ENCODE measurements around the gene TMEM53.

GRCh38 chr1:44644806-44645205 lies 29.5 kb downstream of the TMEM53 start:
- TF ChIP-seq BHLHE40 (IDR thresholded peaks at IDR 0.05; ENCODE audit: borderline replicate concordance) (no peak), SUZ12 (IDR thresholded peaks at IDR 0.05) (no peak), FOXK2 (IDR thresholded peaks at IDR 0.05) (no peak), SP1 (IDR thresholded peaks at IDR 0.05) (no peak), ZNF384 (IDR thresholded peaks at IDR 0.05) (no peak), PKNOX1 (IDR thresholded peaks at IDR 0.05) (no peak), LEF1 (IDR thresholded peaks at IDR 0.05; ENCODE audit: borderline replicate concordance) (no peak), FOXM1 (IDR thresholded peaks at IDR 0.05; ENCODE audit: borderline replicate concordance) (no peak), L3MBTL2 (conservative IDR thresholded peaks at IDR 0.05) (no peak), CTBP1 (IDR thresholded peaks at IDR 0.05; ENCODE audit: borderline replicate concordance) (no peak), ARNT (IDR thresholded peaks at IDR 0.05) (no peak), TARDBP (IDR thresholded peaks at IDR 0.05) (no peak), NFRKB (IDR thresholded peaks at IDR 0.05) (no peak)
